Heart left ventricle (tissue), 16 donors: ENCODE data around the gene PRPS2. TPM values are rescaled to one million over a fixed set of nuclear protein-coding genes. Genes with fewer than 3 reads are reported as not detected.

Experiments
- ATAC-seq, 4 donors: fragments of 200-7000 bp; cut with Tn5 transposase; one replicate each; pipeline ENCODE4 v1.9.1; 2020 to 2022; ENCODE audit warnings: moderate library complexity in 4 of 4, mild to moderate bottlenecking in 3 of 4, moderate number of reproducible peaks in 1 of 4
- DNase-seq, 5 donors: peaks; one replicate each; pipeline ENCODE4 v3.0.0-alpha.2; 2020
- H3K27ac ChIP-seq, 12 donors: fragments of 200-600 bp; sonication (generic) in 4 of 12; one replicate each; pipeline versions ENCODE4 v1.5.0 to v1.8.0; 2016 to 2022; ENCODE audit warnings: mild to moderate bottlenecking in 2 of 12
- H3K27me3 ChIP-seq, 9 donors: fragments of 200-600 bp; sonication (generic) in 2 of 9; one replicate each; pipeline versions ENCODE4 v1.5.1 to v1.8.0; 2016 to 2022; ENCODE audit warnings: mild to moderate bottlenecking in 3 of 9
- H3K36me3 ChIP-seq, 9 donors: fragments of 200-600 bp; sonication (generic) in 2 of 9; one replicate each; pipeline versions ENCODE4 v1.5.0 to v1.8.0; 2018 to 2022; ENCODE audit warnings: mild to moderate bottlenecking in 2 of 9
- H3K4me1 ChIP-seq, 12 donors: fragments of 200-600 bp; sonication (generic) in 4 of 12; one replicate each; pipeline versions ENCODE4 v1.5.0 to v1.8.0; 2016 to 2022; ENCODE audit warnings: mild to moderate bottlenecking in 3 of 12
- H3K4me3 ChIP-seq, 12 donors: fragments of 200-600 bp; sonication (generic) in 4 of 12; one replicate each; pipeline versions ENCODE4 v1.5.0 to v1.8.0; 2017 to 2022; ENCODE audit warnings: mild to moderate bottlenecking in 9 of 12, moderate library complexity in 4 of 12
- H3K9me3 ChIP-seq, 12 donors: fragments of 200-600 bp; sonication (generic) in 4 of 12; one replicate each; pipeline versions ENCODE4 v1.5.0 to v1.8.0; 2016 to 2022; ENCODE audit warnings: mild to moderate bottlenecking in 1 of 12
- POLR2A ChIP-seq, 2 donors: fragments of 450-650 bp; IDR thresholded peaks; one replicate each; pipeline ENCODE4 v1.6.1; 2017; ENCODE audit warnings: antibody characterized with exemption in 2 of 2, mild to moderate bottlenecking in 2 of 2, moderate library complexity in 2 of 2
- WGBS, 4 donors: extraction: QIAGEN DNeasy Blood & Tissue Kit in 2 of 4; methylation state at CpG; one replicate each; pipeline versions ENCODE4 v1.1.5 to v1.1.7; 2013 to 2018; 5-methylcytosine and 5-hydroxymethylcytosine counted together
- intact Hi-C, 10 donors: fragments of 100-400 bp; cut with DNase I; formaldehyde crosslinking; loops; one replicate each; pipeline versions ENCODE4 v1.11.1 to v1.14.2; 2022
- polyA plus RNA-seq, 2 donors: library from polyadenylated mRNA; stranded (reverse); fragments of 200-250 nt; gene quantifications; one replicate each; pipeline ENCODE4 v1.2.3, GENCODE V29; 2013
- total RNA-seq, 9 donors: library from RNA; depleted of rRNA in 2 of 9; stranded (reverse); fragments of >200 nt in 2 of 9; fragmentation: NEBNext Ultra II Directional in 3 of 9; extraction: Animal tissue kit (Norgen Biotek cat#: 25700) in 3 of 9; gene quantifications; one replicate each; pipeline versions ENCODE4 v1.1.0 to v1.2.4, GENCODE V29; 2016 to 2023
- TF ChIP-seq, protein P1 (sequence below), 12 donors: fragments of 200-600 bp; sonication (generic) in 4 of 12; IDR thresholded peaks; one replicate each; pipeline versions ENCODE4 v1.5.0 to v1.8.0; 2018 to 2022; ENCODE audit warnings: antibody characterized with exemption in 12 of 12, mild to moderate bottlenecking in 5 of 12
- donor health status: ischemic (EF 13 %, LVEDD 7.1; RV severe dilation, severe dysfunction).
- donor health status: healthy with polysubstance abuse.
- donor health status: DM: no; HTN: yes; CAD: no.
- donor health status: DM: no; HTN: no; CAD: no.
- donor health status: ischemic (EF 25% LVEDD 6.9; RV normal size, moderate dysfunction).
- donor health status: ischemic (EF 25% LVEDD 5.7; RV mildly dilated, moderate dysfunction).
- donor health status: healthy.
- donor health status: DM: yes; HTN: yes; CAD: no.
- donor health status: ischemic (EF 35%, LVEDD 5.7; RV mildly dilated, moderate dysfunction).
- donor health status: nonischemic (EF 11% LVEDD 7.7; RV severe dilation, severe dysfunction).
- donor health status: DM: yes; HTN: yes; CAD: no.
- donor health status: PGD.
- donor health status: ischemic (EF 29% LVEDD 5.4; RV normal size, mild dysfunction).
- donor health status: nonischemic (EF 23%, LVEDD 6.1; RV moderate dilation, normal function).

The PRPS2 gene
- total and polyA plus RNA-seq, 11 donors = 1.7 to 21.9 (median 3.6) TPM

GRCh38 chrX:12871257-12871656 is 80.0 kb downstream of the PRPS2 start:
- H3K4me1 ChIP-seq = no peaks in the 10 kb centered on the region
- WGBS, 4 donors = 66 to 76% (median 68%) methylated on average over 6 of the region's 6 CpGs
- H3K4me3 ChIP-seq = no peak overlapping the region
- no peak for ATAC-seq
- no peaks in the 10 kb centered on the region for H3K36me3 ChIP-seq
- TF ChIP-seq POLR2A (IDR thresholded peaks at IDR 0.05) = no peak
- TF ChIP-seq, protein P1, sequence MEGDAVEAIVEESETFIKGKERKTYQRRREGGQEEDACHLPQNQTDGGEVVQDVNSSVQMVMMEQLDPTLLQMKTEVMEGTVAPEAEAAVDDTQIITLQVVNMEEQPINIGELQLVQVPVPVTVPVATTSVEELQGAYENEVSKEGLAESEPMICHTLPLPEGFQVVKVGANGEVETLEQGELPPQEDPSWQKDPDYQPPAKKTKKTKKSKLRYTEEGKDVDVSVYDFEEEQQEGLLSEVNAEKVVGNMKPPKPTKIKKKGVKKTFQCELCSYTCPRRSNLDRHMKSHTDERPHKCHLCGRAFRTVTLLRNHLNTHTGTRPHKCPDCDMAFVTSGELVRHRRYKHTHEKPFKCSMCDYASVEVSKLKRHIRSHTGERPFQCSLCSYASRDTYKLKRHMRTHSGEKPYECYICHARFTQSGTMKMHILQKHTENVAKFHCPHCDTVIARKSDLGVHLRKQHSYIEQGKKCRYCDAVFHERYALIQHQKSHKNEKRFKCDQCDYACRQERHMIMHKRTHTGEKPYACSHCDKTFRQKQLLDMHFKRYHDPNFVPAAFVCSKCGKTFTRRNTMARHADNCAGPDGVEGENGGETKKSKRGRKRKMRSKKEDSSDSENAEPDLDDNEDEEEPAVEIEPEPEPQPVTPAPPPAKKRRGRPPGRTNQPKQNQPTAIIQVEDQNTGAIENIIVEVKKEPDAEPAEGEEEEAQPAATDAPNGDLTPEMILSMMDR (IDR thresholded peaks at IDR 0.05) = no peak
- H3K27ac ChIP-seq = no peak overlapping the region
- H3K27me3 ChIP-seq = peaks cover 0 to 4% (median 0%) of the 10 kb centered on the region in 9 donors
- no peak for DNase-seq
- H3K9me3 ChIP-seq = peaks cover 0 to 5% (median 0%) of the 10 kb centered on the region in 12 donors
- intact Hi-C loops = no loop called here

GRCh38 chrX:12872741-12873140 is 81.5 kb downstream of the PRPS2 start:
- H3K27me3 ChIP-seq = peaks cover 0 to 8% (median 0%) of the 10 kb centered on the region in 9 donors
- DNase-seq (no peak), ATAC-seq (no peak)
- H3K36me3 ChIP-seq = no peaks in the 10 kb centered on the region
- peaks cover 0 to 5% (median 0%) of the 10 kb centered on the region in 12 donors for H3K9me3 ChIP-seq
- intact Hi-C loops = no loop called here
- TF ChIP-seq POLR2A (IDR thresholded peaks at IDR 0.05) = no peak
- TF ChIP-seq, protein P1 (IDR thresholded peaks at IDR 0.05) = no peak
- no peak overlapping the region for H3K27ac ChIP-seq
- H3K4me3 ChIP-seq = no peak overlapping the region
- 82 to 90% (median 86%) methylated on average over 4 of the region's 4 CpGs for WGBS, 4 donors
- H3K4me1 ChIP-seq = no peaks in the 10 kb centered on the region

Other genes with a start within 250 kb of the PRPS2 start
- gene TLR7, start 75.7 kb downstream of the PRPS2 start, total RNA-seq = 1 to 10 TPM in 3 of 9 donors, under 1 TPM in 5, not detected in 1; 0.07 to 6.7 (median 0.69) TPM
- gene TLR7, start 75.7 kb downstream of the PRPS2 start, polyA plus RNA-seq = under 1 TPM; 0.04 to 0.08 TPM
- gene TLR8, start 115.2 kb downstream of the PRPS2 start, total RNA-seq = 1 to 10 TPM in 3 of 9 donors, under 1 TPM in 6; 0.19 to 9.7 (median 0.58) TPM
- under 1 TPM; 0.04 to 0.35 TPM for gene TLR8, start 115.2 kb downstream of the PRPS2 start, polyA plus RNA-seq
- 1,000 to 10,000 TPM in 4 of 9 donors, 100 to 1,000 TPM in 5; 689 to 3,543 (median 935) TPM for gene TMSB4X, start 183.7 kb downstream of the PRPS2 start, total RNA-seq
- 1,000 to 10,000 TPM; 1,893 to 1,976 TPM for gene TMSB4X, start 183.7 kb downstream of the PRPS2 start, polyA plus RNA-seq